Cerebellar cortex (tissue), 1 donor: Measurements from ENCODE around the gene GIMAP7.
"Not testable (repeated sequence)": the region's sequence is repeated elsewhere in the genome, so short reads cannot be mapped to it uniquely, and the experiment has no call there.

Experiments used
- DNase-seq: peaks from one replicate; pipeline ENCODE4 v3.0.0-alpha.2; 2015; ENCODE audit warnings: low spot score

The GIMAP7 gene

GRCh38 chr7:150513758-150514157, 914 bp upstream of the GIMAP7 start:
- DNase-seq, result no peak

DNA sequence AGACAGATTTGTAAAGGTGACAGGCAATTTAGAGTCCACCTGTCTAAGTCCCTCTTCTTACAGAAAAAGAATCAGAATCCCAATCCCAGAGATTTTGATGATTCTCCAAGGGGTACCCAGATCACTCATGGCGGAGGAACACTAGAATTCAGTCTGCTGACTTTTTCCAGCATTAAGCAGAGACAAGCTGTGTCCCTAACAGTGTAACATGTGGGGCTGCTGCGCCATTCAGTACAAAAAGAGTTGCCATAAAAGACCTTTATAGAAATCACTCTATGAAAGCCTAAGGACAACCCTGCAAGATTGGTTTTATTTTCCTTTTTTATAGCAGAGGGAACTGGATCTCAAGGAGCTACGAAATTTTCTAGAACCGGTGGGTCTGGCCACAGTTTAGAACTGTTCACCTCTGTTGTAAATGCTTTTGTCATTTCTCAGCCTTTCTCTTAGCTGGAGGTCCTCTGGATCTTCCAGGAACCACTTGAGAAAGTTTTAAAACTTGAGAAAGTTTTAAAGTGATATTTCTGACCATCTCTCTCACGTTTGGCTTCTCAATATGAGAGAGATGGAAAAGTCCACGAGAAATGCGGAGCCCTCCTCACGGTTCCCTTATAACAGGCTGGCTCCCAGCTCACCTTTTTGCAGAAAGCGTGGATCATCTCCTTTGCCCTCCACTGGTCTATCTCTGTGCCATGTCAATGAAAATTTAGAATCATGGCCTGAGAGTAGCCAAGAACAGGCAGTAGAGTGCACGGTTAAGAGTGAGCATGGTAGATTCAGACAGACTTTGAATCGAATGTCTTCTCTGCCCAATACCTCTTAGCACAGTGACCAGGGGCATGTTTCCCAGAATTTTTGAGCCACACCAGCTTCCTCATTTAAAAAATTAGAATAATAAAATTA, 826 bp downstream of the GIMAP7 start:
- DNase-seq, result no peak

GRCh38 chr7:150516956-150517745, 2.5 kb downstream of the GIMAP7 start:
- no peak for DNase-seq

DNA sequence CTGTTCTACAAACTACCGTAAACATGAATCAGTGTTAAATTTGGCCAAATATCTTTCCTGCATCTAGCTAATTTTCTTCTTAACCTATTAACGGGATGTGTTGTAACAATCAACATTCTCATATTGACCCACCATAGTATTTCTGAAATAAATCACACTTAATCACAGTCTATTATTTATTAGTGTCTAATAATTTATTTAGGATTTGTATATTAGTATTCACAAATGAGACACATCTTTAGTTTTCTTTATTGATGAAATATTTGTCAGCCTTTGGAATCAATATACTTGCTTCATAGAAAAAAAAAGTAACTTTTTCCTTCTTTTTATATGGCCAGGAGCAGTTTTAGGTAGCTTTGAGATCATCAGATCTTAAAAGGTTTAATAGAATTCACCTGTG, 4.6 kb downstream of the GIMAP7 start:
- DNase-seq, result no peak

DNA sequence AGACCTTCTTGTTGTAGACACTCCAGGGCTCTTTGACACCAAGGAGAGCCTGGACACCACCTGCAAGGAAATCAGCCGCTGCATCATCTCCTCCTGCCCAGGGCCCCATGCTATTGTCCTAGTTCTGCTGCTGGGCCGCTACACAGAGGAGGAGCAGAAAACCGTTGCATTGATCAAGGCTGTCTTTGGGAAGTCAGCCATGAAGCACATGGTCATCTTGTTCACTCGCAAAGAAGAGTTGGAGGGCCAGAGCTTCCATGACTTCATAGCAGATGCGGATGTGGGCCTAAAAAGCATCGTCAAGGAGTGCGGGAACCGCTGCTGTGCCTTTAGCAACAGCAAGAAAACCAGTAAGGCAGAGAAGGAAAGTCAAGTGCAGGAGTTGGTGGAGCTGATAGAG, 5.5 kb downstream of the GIMAP7 start:
- no peak for DNase-seq

DNA sequence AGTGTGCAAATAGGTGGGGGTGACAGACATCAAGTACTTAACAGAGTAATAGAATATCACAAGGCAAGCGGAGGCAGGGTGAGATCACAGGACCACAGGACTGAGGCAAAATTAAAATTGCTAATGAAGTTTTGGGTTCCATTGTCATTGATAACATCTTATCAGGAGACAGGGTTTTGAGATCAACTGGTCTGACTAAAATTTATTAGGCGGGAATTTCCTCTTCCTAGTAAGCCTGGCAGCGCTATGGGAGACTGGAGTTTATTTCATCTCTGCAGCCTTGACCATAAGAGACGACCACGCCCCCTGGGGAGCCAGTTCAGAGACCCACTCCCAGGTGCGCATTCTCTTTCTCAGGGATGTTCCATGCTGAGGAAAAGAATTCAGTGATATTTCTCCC, 8.3 kb downstream of the GIMAP7 start:
- not testable (repeated sequence) for DNase-seq

DNA sequence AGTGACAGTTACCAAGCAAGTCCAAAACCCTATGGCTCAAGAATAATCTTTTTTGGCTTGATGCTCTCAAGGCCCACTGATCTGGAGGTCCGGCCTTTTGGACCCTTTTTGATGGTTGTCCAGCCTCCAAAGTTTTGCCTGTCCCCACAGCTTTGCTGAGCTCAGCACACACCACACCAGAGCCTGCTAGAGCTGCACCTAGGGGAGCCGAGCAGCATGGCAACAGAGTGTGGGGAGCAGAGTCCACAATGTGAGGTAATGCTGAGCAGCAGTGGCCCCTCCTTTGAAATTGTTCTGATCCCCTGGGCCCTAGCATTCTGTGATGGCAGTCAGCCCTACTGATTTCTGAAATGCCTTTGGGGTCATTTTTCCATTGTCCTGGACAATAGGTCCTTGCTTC, 9.3 kb downstream of the GIMAP7 start:
- DNase-seq, result no peak

DNA sequence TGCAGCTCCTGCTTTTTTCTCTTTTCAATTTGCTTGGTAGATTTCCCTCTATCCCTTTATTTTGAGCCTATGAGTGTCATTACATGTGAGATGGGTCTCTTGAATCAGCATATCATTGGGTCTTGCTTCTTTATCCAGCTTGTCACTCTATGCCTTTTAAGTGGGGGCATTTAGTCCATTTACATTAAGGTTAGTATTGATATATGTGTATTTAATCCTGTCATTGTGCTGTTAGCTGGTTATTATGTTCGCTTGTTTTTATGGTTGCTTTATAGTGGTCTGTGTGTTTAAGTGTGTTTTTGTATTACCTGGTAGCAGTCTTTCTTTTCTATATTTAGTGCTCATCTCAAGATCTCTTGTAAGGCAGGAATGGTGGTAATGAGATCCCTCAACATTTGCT, 17.0 kb downstream of the GIMAP7 start:
- DNase-seq, result no peak

DNA sequence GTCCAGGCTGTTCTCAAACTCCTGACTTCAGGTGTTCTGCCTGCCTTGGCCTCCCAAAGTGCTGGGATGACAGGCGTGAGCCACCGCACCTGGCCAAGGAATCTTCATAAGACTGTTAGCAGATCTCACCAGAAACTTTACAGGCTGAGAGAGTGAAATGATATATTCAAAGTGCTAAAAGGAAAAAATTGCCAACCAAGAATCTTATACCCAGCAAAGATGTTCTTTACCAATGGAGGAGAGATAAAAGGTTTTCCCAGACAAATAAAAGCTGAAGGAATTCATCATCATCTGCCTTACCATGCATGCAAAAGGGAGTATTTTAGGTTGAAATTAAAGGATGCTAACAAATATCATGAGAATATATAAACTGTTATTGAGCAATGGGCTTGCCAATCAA, 23.6 kb downstream of the GIMAP7 start:
- no peak for DNase-seq

- DNase-seq, result no peak
These were observed 38.5 kb downstream of the GIMAP7 start for GRCh38 chr7:150553163-150553562.

DNA sequence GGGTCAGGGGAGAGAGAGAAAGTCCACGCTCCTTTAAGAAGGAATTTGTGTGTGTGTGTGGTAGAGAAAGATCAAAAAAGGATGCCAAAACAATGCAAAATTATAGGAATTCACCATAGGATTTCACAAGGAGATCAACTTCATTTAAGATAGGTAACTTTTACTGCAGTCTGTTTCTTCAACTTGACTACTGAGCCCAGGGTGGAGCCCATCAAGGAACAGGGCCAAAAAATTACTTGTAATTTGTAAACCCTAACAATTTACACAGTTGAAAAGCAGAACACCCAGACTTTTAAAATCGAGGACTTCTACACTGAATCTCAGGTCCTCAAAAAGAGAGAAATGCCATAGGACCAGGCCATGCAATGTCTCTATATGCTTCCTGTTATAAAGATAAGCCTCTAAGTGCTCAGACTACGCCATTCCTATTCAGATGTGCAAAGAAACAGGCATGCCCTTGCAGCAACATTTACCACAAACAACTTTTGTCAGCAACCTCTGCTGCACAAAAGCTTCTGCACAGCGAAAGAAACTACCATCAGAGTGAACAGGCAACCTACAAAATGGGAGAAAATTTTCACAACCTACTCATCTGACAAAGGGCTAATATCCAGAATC, 42.0 kb downstream of the GIMAP7 start:
- DNase-seq, result no peak

- no peak for DNase-seq
These were observed 45.8 kb downstream of the GIMAP7 start for GRCh38 chr7:150560486-150560885.

DNA sequence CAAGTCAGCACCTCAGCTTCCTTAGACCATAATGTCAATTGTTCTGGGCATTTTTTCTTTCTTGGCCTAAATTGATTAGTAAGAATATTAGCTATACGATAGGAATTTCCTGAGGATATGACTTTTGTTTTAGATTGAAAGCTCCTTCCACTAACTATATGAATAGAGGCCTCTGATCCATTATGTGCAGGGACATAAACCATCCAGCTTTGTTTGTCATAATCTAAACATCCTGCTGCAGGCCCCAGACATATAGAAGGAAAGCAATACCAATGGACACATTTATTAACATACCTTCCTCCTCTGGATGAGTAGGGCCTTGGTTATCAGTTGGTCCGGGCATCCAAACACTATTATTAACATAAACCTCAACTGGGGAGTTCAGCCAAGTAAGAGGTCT, 48.2 kb downstream of the GIMAP7 start:
- no peak for DNase-seq

DNA sequence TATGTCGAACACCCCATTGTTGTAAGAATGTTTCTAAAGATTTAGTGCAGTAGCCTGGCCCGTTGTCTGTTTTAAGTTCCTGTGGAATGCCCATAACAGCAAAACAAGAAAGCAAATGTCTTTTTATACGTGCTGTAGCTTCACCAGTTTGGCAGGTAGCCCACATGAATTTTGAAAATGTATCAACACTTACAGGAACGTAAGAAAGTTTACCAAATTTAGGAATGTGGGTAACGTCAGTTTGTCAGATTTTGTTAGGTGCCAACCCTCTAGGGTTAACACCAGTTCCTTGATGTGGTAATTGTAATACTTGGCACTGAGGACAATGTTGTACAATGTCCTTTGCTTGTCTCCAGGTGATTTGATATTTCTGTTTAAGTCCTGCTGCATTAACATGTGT, 49.3 kb downstream of the GIMAP7 start:
- DNase-seq, result no peak

- DNase-seq, result no peak
These were observed 49.9 kb downstream of the GIMAP7 start for GRCh38 chr7:150564566-150564965.

DNA sequence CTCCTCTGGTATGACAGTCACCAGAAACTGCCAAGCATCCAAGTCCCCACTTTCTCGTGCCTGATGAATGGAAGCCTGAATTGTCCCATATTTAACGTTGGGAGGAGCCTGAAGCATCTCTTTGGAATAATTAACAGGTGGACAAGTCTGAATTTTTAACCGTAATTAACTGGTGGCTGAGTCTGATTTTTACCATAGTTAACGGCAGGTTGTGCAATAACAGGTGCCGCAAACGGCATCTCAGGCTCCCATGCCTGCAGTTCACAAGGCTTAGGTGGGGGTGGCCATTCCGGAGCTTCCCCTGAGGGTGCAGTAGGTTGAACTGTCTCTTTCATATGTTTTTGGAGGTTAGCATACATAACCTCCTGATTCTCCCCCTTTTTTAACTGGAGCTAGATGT, 50.6 kb downstream of the GIMAP7 start:
- no peak for DNase-seq

GRCh38 chr7:150566123-150566522, 51.5 kb downstream of the GIMAP7 start:
- DNase-seq, result no peak

DNA sequence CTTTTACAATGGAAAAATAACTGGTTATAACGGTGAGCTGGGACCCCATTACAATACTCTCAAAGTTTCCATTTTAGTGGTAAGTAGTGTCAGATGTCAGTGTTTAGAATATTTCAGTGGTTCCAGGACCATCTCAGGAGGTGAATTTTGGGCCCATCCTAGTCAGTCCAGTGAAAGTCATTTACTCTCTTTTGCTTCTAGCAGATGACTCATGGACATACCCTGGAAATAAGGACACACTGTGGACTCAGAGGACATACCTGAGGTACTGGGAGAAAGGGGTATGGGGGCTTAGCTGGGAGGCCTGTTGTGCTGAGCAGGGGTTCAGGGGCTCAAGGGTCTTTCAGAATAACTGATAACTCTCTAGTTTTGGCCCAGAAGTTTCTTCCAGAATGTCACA, 51.9 kb downstream of the GIMAP7 start:
- no peak for DNase-seq

- no peak for DNase-seq
These were observed 52.5 kb downstream of the GIMAP7 start, which contains the start of gene GIMAP4 for GRCh38 chr7:150567169-150567568. Gene GIMAP4, plus strand, starts transcription at chr7:150567390. Its CDS starts 2,512 bp downstream, at chr7:150569902.

GRCh38 chr7:150567871-150568301, 53.2 kb downstream of the GIMAP7 start:
- DNase-seq, result no peak

- DNase-seq, result no peak
These were observed 54.0 kb downstream of the GIMAP7 start for GRCh38 chr7:150568714-150569113.

DNA sequence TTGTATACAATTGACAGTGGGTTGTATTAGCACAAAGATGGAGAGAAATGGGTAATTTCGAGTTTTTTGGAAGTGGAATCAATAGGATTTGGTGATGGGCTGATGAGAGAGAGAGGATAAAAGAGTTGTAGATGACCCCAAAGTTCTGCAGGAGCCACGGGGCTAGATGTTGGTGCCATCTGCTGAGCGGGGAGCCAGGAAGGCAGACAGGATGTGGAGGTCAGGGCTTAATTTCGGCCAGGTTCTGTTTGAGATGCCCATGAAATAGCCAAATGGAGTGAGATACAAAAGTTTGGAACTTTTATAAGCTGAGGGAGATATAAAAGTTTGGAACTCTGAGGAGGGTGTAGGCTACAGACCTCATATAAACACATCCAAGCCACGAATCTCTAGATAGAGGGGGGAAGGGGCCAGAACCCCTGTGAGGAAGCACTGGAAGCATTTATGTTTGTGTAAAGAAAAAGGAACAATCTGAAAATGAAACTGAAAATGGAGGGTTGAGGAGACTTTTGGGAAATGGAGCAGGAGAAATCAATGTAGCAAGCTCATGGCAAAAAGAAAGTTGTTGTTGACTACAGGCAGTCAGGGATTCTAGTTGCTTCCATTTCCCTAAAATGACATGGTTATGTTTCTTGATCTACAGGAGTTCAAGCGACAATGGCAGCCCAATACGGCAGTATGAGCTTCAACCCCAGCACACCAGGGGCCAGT, 54.7 kb downstream of the GIMAP7 start:
- DNase-seq, result no peak
